ENCODE results near the gene SMIM24. TPM values are rescaled to one million over a fixed set of nuclear protein-coding genes. Genes with fewer than 3 reads are reported as not detected.

SMIM24 gene
- total RNA-seq, 1 donor from 2014 or later = 1.7 TPM

GRCh38 chr19:3504735-3505134 is 24.4 kb upstream of the SMIM24 start:
- Mint-ChIP-seq H3K27me3 (ENCODE audit: insufficient read depth, low read depth) (peaks cover 8% of the 10 kb centered on the region), H3K9me3 (no peaks in the 10 kb centered on the region), H3K4me3 (peak overlapping the region; percentile 94), H3K27ac (peak overlapping the region; percentile 48), H3K4me1 (peaks cover 41% of the 10 kb centered on the region), H3K36me3 (peaks cover 6% of the 10 kb centered on the region)
- Histone ChIP-seq H3K36me3 (no peaks in the 10 kb centered on the region), H3K9me3 (ENCODE audit: low read depth) (no peaks in the 10 kb centered on the region), H3K79me2 (ENCODE audit: low read depth) (peaks cover 40% of the 10 kb centered on the region), H3K9ac (no peak overlapping the region), H4K20me1 (ENCODE audit: low read depth) (peaks cover 32% of the 10 kb centered on the region), H3K27ac (no peak overlapping the region), H2AFZ (replicated peaks) (no peak overlapping the region), H3K4me3 (no peak overlapping the region), H3K27me3 (no peaks in the 10 kb centered on the region), H3F3A (ENCODE audit: low read depth) (peaks cover 8% of the 10 kb centered on the region), H3K4me1 (peaks cover 13% of the 10 kb centered on the region), H3K4me2 (no peak overlapping the region)
- TF ChIP-seq EZH2phosphoT487 (IDR thresholded peaks at IDR 0.05) (no peak), EZH2 (IDR thresholded peaks at IDR 0.05) (no peak)
- TF ChIP-seq, protein P1, sequence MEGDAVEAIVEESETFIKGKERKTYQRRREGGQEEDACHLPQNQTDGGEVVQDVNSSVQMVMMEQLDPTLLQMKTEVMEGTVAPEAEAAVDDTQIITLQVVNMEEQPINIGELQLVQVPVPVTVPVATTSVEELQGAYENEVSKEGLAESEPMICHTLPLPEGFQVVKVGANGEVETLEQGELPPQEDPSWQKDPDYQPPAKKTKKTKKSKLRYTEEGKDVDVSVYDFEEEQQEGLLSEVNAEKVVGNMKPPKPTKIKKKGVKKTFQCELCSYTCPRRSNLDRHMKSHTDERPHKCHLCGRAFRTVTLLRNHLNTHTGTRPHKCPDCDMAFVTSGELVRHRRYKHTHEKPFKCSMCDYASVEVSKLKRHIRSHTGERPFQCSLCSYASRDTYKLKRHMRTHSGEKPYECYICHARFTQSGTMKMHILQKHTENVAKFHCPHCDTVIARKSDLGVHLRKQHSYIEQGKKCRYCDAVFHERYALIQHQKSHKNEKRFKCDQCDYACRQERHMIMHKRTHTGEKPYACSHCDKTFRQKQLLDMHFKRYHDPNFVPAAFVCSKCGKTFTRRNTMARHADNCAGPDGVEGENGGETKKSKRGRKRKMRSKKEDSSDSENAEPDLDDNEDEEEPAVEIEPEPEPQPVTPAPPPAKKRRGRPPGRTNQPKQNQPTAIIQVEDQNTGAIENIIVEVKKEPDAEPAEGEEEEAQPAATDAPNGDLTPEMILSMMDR (IDR thresholded peaks at IDR 0.05) = no peak
- no peak for DNase-seq (ENCODE audit: low spot score)

- Mint-ChIP-seq H3K27me3 (ENCODE audit: insufficient read depth, low read depth) (peaks cover 7% of the 10 kb centered on the region), H3K36me3 (no peaks in the 10 kb centered on the region), H3K4me1 (peaks cover 34% of the 10 kb centered on the region), H3K9me3 (no peaks in the 10 kb centered on the region), H3K27ac (no peak overlapping the region), H3K4me3 (no peak overlapping the region)
- DNase-seq (ENCODE audit: low spot score) = no peak
- Histone ChIP-seq H3K27ac (no peak overlapping the region), H3K4me3 (no peak overlapping the region), H3K9ac (no peak overlapping the region), H3K79me2 (ENCODE audit: low read depth) (peaks cover 40% of the 10 kb centered on the region), H3K27me3 (no peaks in the 10 kb centered on the region), H4K20me1 (ENCODE audit: low read depth) (peaks cover 16% of the 10 kb centered on the region), H3K9me3 (ENCODE audit: low read depth) (no peaks in the 10 kb centered on the region), H3K36me3 (no peaks in the 10 kb centered on the region), H3K4me2 (no peak overlapping the region), H3K4me1 (peaks cover 17% of the 10 kb centered on the region), H2AFZ (replicated peaks) (no peak overlapping the region), H3F3A (ENCODE audit: low read depth) (peaks cover 8% of the 10 kb centered on the region)
- TF ChIP-seq EZH2 (IDR thresholded peaks at IDR 0.05) (no peak), EZH2phosphoT487 (IDR thresholded peaks at IDR 0.05) (no peak)
- TF ChIP-seq, protein P1 (IDR thresholded peaks at IDR 0.05) = no peak
Observed at GRCh38 chr19:3503036-3503572, 22.8 kb upstream of the SMIM24 start.

DNA sequence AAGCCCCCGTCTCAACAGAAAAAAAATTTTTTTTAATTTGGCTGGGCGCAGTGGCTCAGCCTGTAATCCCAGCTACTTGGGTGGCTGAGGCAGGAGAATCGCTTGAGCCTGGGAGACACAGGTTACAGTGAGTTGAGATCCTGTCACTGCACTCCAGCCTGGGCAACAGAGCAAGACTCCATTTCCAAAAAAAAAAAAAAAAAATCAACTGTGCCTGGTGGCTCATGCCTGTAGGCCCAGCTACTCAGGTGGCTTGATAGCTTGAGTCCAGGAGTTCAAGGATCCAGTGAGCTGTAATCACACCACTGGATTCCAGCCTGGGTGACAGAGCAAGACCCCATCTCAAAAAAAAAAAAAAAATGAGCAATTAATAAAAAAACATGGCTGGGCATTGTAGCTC is 21.5 kb upstream of the SMIM24 start:
- no peak overlapping the region for H3K4me2 ChIP-seq
- peaks cover 5% of the 10 kb centered on the region for H3K36me3 Mint-ChIP-seq
- H3K79me2 ChIP-seq (ENCODE audit: low read depth) = peaks cover 31% of the 10 kb centered on the region
- H3K4me1 ChIP-seq = peaks cover 10% of the 10 kb centered on the region
- no peaks in the 10 kb centered on the region for H3K36me3 ChIP-seq
- H3K27ac Mint-ChIP-seq = no peak overlapping the region
- no peaks in the 10 kb centered on the region for H3K27me3 ChIP-seq
- no peaks in the 10 kb centered on the region for H3K9me3 Mint-ChIP-seq
- H2AFZ ChIP-seq (replicated peaks) = no peak overlapping the region
- no peak overlapping the region for H3K4me3 Mint-ChIP-seq
- peaks cover 8% of the 10 kb centered on the region for H3F3A ChIP-seq (ENCODE audit: low read depth)
- peaks cover 26% of the 10 kb centered on the region for H3K4me1 Mint-ChIP-seq
- peaks cover 3% of the 10 kb centered on the region for H4K20me1 ChIP-seq (ENCODE audit: low read depth)
- H3K27ac ChIP-seq = no peak overlapping the region
- no peak overlapping the region for H3K9ac ChIP-seq
- no peaks in the 10 kb centered on the region for H3K9me3 ChIP-seq (ENCODE audit: low read depth)
- no peak overlapping the region for H3K4me3 ChIP-seq
- H3K27me3 Mint-ChIP-seq (ENCODE audit: insufficient read depth, low read depth) = peaks cover 2% of the 10 kb centered on the region
- DNase-seq (ENCODE audit: low spot score) = no peak
- no peak for TF ChIP-seq EZH2 (IDR thresholded peaks at IDR 0.05)

GRCh38 chr19:3500429-3501101 is 20.2 kb upstream of the SMIM24 start, which contains the start of gene DOHH:
DOHH (minus strand) TSS chr19:3500674; CDS start chr19:3496814, 3,860 bp downstream.
- Histone ChIP-seq H3K9ac (peak within 1 kb of the TSS; percentile 98), H3K4me3 (peak within 1 kb of the TSS; percentile 83), H3K79me2 (ENCODE audit: low read depth) (peaks cover 27% of the 10 kb centered on the region), H4K20me1 (ENCODE audit: low read depth) (no peaks in the 10 kb centered on the region), H2AFZ (replicated peaks) (peak within 1 kb of the TSS; percentile 99), H3K4me1 (peaks cover 10% of the 10 kb centered on the region), H3K4me2 (peak within 1 kb of the TSS; percentile 85), H3K36me3 (no peaks in the 10 kb centered on the region), H3K27me3 (no peaks in the 10 kb centered on the region), H3F3A (ENCODE audit: low read depth) (peaks cover 5% of the 10 kb centered on the region), H3K27ac (peak within 1 kb of the TSS; percentile 98), H3K9me3 (ENCODE audit: low read depth) (no peaks in the 10 kb centered on the region)
- Mint-ChIP-seq H3K4me1 (peaks cover 23% of the 10 kb centered on the region), H3K9me3 (no peaks in the 10 kb centered on the region), H3K36me3 (peaks cover 5% of the 10 kb centered on the region), H3K27me3 (ENCODE audit: insufficient read depth, low read depth) (peaks cover 2% of the 10 kb centered on the region), H3K4me3 (peak within 1 kb of the TSS; percentile 93), H3K27ac (peak within 1 kb of the TSS; percentile 92)
- TF ChIP-seq EZH2phosphoT487 (IDR thresholded peaks at IDR 0.05) (no peak), EZH2 (IDR thresholded peaks at IDR 0.05) (no peak)
- TF ChIP-seq, protein P1 (IDR thresholded peaks at IDR 0.05) = no peak
- peak; percentile 96 for DNase-seq (ENCODE audit: low spot score)

Data from neural progenitor cell (in vitro differentiated cells).